HepG2 (cell line): ENCODE results near the gene SESN1.

Source experiments
- BRCA1 ChIP-seq: sonication (generic); formaldehyde crosslinking; IDR thresholded peaks from 2 replicates; pipeline ENCODE4 v1.4.0; 2020; ENCODE audit warnings: missing genetic modification reagents
- MBD4 ChIP-seq: IDR thresholded peaks from 2 replicates; pipeline ENCODE4 v1.6.1; 2012; ENCODE audit warnings: low read length, inconsistent platforms, borderline replicate concordance
- NCOR1 ChIP-seq: fragments of 200-600 bp; sonication (generic); IDR thresholded peaks from 2 replicates; pipeline ENCODE4 v1.7.0; 2017; ENCODE audit warnings: antibody characterized with exemption, low read length, borderline replicate concordance
- PAWR ChIP-seq: sonication (generic); formaldehyde crosslinking; IDR thresholded peaks from 2 replicates; pipeline ENCODE4 v1.4.0; 2020; ENCODE audit warnings: missing genetic modification reagents, mild to moderate bottlenecking, borderline replicate concordance
- PHF5A ChIP-seq: IDR thresholded peaks from one replicate; pipeline ENCODE4 v1.6.1; 2018; ENCODE audit warnings: low read depth, missing genetic modification reagents; ENCODE audit not compliant: unreplicated experiment
- POLR2A ChIP-seq, 2 experiments: IDR thresholded peaks; 2 replicates each; pipeline ENCODE4 v1.6.1; 2011; ENCODE audit warnings: low read depth in 2 of 2, low read length in 2 of 2, mild to moderate bottlenecking in 1 of 2, moderate library complexity in 1 of 2; ENCODE audit not compliant: insufficient read depth in 1 of 2
- REST ChIP-seq, 2 experiments: IDR thresholded peaks; 2 replicates each; pipeline ENCODE4 v1.6.1; 2011 to 2012; ENCODE audit warnings: low read length in 2 of 2, borderline replicate concordance in 1 of 2, low read depth in 1 of 2, mild to moderate bottlenecking in 1 of 2, moderate library complexity in 1 of 2
- SAFB2 ChIP-seq: sonication (generic); formaldehyde crosslinking; IDR thresholded peaks from 2 replicates; pipeline ENCODE4 v1.5.1; 2020; ENCODE audit warnings: missing genetic modification reagents, low read depth, mild to moderate bottlenecking, borderline replicate concordance
- SMARCE1 ChIP-seq: fragments of 450-650 bp; IDR thresholded peaks from 2 replicates; pipeline ENCODE4 v1.6.1; 2017; ENCODE audit warnings: borderline replicate concordance
- ZNF121 ChIP-seq: sonication (generic); formaldehyde crosslinking; IDR thresholded peaks from 2 replicates; pipeline ENCODE4 v1.5.0; 2020; ENCODE audit warnings: mild to moderate bottlenecking, missing genetic modification reagents
- ZNF513 ChIP-seq: sonication (generic); formaldehyde crosslinking; conservative IDR thresholded peaks from 2 replicates; pipeline ENCODE4 v1.5.0; 2020; ENCODE audit warnings: missing genetic modification reagents
- TF ChIP-seq, protein P1 (sequence below): sonication (generic); formaldehyde crosslinking; IDR thresholded peaks from 2 replicates; pipeline ENCODE4 v1.4.0; 2020; ENCODE audit warnings: mild to moderate bottlenecking, low read depth, missing genetic modification reagents

GRCh38 chr6:109008537-109009235, 86.0 kb downstream of the SESN1 start:
- no peak for TF ChIP-seq ZNF121 (CRISPR knock-in tag)
- TF ChIP-seq ZNF513 (CRISPR knock-in tag) = no peak
- no peak for TF ChIP-seq NCOR1
- no peak for TF ChIP-seq PAWR (CRISPR knock-in tag)
- TF ChIP-seq SAFB2 = no peak
- TF ChIP-seq BRCA1 = no peak
- no peak for TF ChIP-seq PHF5A (CRISPR knock-in tag)
- TF ChIP-seq POLR2A (IDR thresholded peaks at IDR 0.05; ENCODE audit: insufficient read depth in 1 of 2, low read depth in 2 of 2, low read length in 2 of 2) = no peak; a peak in 1 of 4 replicates
- TF ChIP-seq, protein P1, sequence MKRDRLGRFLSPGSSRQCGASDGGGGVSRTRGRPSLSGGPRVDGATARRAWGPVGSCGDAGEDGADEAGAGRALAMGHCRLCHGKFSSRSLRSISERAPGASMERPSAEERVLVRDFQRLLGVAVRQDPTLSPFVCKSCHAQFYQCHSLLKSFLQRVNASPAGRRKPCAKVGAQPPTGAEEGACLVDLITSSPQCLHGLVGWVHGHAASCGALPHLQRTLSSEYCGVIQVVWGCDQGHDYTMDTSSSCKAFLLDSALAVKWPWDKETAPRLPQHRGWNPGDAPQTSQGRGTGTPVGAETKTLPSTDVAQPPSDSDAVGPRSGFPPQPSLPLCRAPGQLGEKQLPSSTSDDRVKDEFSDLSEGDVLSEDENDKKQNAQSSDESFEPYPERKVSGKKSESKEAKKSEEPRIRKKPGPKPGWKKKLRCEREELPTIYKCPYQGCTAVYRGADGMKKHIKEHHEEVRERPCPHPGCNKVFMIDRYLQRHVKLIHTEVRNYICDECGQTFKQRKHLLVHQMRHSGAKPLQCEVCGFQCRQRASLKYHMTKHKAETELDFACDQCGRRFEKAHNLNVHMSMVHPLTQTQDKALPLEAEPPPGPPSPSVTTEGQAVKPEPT (CRISPR knock-in tag) = no peak
- no peak for TF ChIP-seq REST (IDR thresholded peaks at IDR 0.05; ENCODE audit: borderline replicate concordance in 1 of 2, low read depth in 1 of 2, low read length in 2 of 2)
- TF ChIP-seq MBD4 = no peak
- TF ChIP-seq SMARCE1 = no peak
